GM21360 (cell line): Measurements from ENCODE around the gene MEIKIN.
"Not testable (repeated sequence)": the region's sequence is repeated elsewhere in the genome, so short reads cannot be mapped to it uniquely, and the experiment has no call there.

Experiments used
- ATAC-seq: cut with Tn5 transposase; IDR thresholded peaks from one replicate; pipeline ENCODE4 v1.9.1; 2021; ENCODE audit warnings: mild to moderate bottlenecking, moderate library complexity; ENCODE audit not compliant: unreplicated experiment

Gene MEIKIN

DNA sequence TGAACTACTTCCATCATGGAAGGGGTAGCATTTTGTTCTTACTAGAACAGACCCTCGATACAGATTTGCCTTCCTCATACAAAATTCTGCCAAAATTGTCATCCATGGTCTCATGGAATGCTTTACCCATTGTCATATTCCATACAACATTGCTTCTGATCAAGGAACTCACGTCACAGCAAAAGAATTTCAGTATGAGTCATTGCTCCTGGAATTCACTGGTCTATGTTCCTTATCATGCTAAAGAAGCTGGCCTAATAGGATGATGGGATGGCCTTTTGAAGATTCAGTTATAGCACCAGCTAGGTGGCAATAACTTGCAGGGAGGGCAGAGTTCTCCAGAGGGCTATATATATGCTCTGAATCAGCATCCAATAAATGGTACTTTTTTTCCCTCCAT is 130.5 kb downstream of the MEIKIN start:
- ATAC-seq: no peak

DNA sequence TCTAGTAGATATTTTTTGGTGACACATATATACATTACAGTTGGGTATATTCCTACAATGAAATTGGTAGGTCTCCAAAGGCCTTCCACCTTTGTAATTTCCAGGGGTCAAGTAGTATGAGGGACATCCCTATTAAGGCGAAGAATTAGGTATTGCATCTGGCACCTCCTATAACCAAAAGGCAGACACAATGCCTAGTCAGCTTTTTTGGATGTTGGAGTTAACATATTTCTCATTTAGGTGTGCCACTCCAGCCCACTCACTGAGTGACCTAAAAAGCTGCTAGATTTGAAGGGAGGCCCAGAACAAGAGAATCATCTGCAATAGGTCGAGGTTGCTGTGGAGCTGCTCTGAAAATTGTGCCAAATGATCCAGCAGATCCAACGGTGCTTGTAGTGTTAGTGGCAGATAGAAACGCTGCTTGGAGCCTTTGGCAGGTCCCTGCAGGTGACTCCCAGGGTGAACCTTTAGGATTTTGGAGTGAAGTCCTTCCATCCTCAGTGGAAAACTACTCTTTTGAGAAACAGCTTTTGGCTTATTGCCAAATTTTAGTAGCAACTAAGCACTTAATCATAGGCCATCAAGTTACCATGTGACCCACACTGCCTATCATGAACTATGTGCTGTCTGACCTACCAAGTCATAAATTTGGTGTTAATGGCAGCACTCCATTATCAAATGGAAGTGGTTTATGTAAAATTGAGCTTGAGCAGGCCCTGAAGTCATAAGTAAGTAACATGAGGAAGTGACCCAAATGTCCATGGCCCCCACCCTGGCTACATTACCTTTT is 132.9 kb downstream of the MEIKIN start:
- no peak for ATAC-seq

- peak; percentile 66 for ATAC-seq
These were observed 134.8 kb downstream of the MEIKIN start for GRCh38 chr5:131810510-131811249.

GRCh38 chr5:131796793-131797693 is 148.4 kb downstream of the MEIKIN start, which contains the start of gene FNIP1:
Gene FNIP1 (minus strand): TSS chr5:131797017. CDS start chr5:131796921, 96 bp downstream.
- peak; percentile 91 for ATAC-seq

DNA sequence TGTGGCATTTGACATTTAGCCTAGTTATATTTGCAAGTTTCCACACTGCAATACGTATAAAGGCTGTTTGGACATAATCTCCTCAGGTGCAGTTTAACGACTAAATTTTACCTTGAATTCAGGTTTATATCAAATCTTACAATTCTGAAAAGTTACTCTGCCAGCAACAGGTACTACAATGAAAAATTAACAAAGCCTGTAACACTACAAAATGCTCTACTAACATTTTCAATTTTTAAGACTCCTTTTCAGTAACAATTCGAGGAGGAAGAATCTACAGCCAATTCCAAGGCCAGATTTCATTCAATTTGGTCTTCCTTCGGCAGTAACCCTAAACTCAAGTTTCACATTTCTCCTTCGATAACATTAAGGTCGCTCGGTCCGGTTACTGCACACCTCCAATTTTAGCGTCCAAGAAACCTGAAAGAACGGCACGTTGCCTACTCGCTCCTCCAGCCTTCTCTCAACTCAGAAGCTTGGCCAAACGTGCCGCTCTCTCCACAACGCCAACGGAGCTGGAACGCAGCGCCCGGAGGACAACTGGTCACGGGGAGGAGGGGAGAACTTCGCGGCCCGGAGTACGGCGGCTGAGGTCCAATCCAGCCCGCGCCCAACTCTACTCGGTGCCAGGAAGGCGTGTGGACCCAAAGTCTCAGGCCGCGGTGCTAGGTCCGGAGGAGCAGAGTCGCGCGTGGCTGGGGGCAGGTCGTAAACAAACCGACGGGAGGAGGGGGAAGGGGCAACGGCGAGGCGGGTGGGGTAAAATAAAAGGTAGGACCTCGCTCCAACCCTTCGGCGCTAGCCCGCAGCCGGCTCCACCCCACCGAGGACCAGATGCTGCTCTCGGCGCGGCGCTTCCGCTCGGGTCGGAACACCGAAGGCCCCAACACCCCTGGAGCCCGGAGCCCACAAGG is 149.3 kb downstream of the MEIKIN start:
- ATAC-seq: peak; percentile 9

- ATAC-seq: no peak
These were observed 150.2 kb downstream of the MEIKIN start for GRCh38 chr5:131795228-131795627.

GRCh38 chr5:131794586-131794985 is 150.9 kb downstream of the MEIKIN start:
- no peak for ATAC-seq

DNA sequence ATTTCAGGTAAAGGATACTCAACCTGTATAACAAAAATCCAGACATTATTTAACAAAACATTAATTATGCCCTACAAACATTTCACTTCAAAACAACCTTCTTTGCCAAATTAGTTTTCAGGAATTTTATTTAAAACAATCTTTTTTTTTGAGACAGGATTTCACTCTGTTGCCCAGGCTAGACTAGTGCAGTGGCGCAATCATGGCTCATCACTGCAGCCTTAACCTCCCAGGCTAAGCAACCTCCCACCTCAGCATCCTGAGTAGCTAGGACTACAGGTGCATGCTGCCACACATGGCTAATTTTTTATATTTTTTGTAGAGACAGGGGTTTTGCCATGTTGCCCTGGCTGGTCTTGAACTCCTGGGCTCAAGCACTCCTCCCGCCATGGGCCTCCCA is 152.6 kb downstream of the MEIKIN start:
- ATAC-seq: no peak

- no peak for ATAC-seq
These were observed 153.6 kb downstream of the MEIKIN start for GRCh38 chr5:131791866-131792265.

GRCh38 chr5:131790550-131790949 is 154.9 kb downstream of the MEIKIN start:
- no peak for ATAC-seq

DNA sequence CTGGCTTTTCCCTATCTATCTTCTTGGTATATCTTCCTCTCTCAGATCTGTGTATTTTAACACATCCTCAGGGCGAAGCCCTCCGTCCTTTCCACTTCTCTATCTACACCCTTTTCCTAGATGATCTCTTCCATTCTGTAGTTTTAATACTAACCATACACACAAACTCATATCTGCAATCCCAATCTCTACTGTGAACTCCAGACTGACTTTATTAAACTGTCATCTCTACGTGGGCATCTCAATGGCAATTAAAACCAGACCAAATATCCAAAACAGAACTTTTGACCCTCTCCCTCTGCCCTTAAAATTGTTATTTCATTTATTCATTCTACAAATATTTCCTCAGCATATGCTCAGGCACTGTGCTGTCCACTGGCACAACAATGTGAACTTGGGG is 155.7 kb downstream of the MEIKIN start:
- ATAC-seq: no peak

DNA sequence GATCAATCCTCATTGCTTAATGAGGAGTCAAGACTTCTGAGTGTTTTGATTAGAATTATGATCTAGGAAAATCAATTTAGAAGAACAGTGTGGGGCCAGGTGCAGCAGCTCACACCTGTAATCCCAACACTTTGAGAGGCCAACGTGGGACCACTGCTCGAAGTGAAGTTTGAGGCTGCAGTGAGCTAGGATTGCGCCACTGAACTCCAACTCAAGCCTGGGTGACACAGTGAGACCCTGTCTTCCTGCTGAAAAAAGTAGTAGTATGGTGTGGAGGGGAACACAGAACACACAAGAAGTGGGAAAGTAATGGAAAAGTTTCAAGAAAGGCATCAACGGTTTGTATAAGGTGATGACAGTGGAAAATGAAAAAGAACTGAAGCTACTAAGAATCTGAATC is 157.7 kb downstream of the MEIKIN start:
- ATAC-seq: no peak

- no peak for ATAC-seq
These were observed 158.4 kb downstream of the MEIKIN start for GRCh38 chr5:131786900-131787692.

DNA sequence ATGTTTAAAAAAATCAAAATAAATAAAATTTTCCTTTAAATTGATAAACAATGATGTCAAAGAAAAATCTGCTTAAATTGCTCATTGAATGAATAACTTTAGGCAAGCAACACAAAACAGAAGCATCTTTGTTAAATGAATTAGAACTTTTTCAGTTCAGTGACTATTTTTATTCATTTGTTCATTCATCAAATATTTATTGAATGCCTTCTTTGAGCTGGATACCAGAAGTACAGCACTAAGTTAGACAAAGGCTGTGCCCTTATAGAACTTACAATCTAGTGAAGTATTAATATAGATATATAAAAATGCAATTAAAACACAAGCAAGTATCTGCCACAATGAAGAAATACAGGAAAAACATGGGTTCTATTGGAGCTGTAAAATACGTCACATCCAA is 159.4 kb downstream of the MEIKIN start:
- ATAC-seq: no peak

- ATAC-seq: no peak
These were observed 161.6 kb downstream of the MEIKIN start for GRCh38 chr5:131783874-131784273.

- no peak for ATAC-seq
These were observed 162.1 kb downstream of the MEIKIN start for GRCh38 chr5:131783357-131783756.

GRCh38 chr5:131782717-131783116 is 162.7 kb downstream of the MEIKIN start:
- ATAC-seq: no peak

GRCh38 chr5:131778141-131778540 is 167.3 kb downstream of the MEIKIN start:
- ATAC-seq: not testable (repeated sequence)

DNA sequence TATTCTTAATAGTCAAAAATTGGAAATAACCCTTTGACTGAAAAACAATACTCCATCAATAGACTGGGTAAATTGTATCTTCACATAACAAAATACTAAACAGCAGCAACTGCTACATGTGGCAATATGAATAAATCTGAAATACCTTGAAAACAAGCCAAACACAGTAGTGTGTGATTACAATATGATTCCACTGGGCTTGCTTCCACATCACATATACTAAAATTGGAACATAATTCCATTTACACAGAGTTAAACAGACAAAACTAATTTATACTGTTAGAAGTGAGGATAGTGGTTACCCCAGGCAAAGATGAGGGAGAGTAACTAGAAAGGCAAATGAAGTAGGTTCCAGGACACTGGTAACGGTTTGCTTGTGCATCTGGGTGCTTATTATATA is 169.0 kb downstream of the MEIKIN start:
- ATAC-seq: no peak
